ENCODE measurements around the gene LRMDA. TPM values are rescaled to one million over a fixed set of nuclear protein-coding genes. Genes with fewer than 3 reads are reported as not detected.
A peak's percentile ranks its signal among the peaks of the same experiment; 100 is the strongest.

Gene LRMDA
- polyA plus RNA-seq, 1 donor from 2014 or later: not detected

DNA sequence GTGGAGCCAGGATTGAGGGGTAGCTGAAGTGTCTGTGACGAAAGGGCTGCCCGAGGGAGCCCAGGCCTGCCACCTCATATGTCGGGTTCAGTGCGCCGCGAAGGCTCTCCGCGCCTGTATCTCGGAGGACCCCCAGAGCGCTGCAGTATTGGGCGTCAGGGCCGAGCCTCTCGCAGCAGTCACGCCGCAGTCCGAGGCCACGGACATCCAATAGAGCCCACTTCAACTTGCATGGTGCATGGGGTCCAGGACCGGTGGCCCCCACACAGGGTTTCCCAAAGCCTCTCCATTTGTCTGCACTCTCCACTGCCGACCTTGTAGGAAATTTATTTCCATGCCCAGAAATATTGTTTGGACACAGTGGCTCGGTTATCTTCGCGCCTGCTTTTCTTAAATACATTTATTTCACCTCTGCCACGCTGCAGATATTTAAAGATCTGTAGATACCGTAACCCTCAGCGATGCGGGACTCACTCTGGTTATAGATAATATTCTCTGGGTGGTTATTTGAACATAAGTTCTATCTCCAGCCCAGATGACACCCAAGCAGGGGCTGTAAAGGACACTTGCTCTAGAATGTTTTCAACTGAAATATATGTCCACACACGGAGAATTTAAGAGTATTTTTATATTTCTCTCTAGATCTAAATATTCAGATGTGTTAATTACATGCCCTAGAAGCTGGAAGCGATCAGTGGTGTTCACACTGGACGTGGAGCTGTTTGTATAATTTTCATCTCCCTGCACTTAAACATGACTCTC is 24.8 kb upstream of the LRMDA start:
- H3K27ac Mint-ChIP-seq: no peak overlapping the region
- H3K27me3 Mint-ChIP-seq: peaks cover 77% of the 10 kb centered on the region
- peaks cover 0 to 8% (median 3%) of the 10 kb centered on the region in 3 donors for H3K9me3 Mint-ChIP-seq
- peaks cover 14 to 21% (median 15%) of the 10 kb centered on the region in 3 donors for H3K4me1 Mint-ChIP-seq
- H3K4me3 Mint-ChIP-seq: peak overlapping the region in 2 of 4 donors; percentile 75 to 76
- peaks cover 2% of the 10 kb centered on the region for H3K36me3 Mint-ChIP-seq

- Mint-ChIP-seq H3K9me3 (peaks cover 0 to 8% (median 3%) of the 10 kb centered on the region in 3 donors), H3K4me3 (peak overlapping the region in 3 of 4 donors; percentile 75 to 76 (median 76)), H3K4me1 (peaks cover 14 to 18% (median 15%) of the 10 kb centered on the region in 3 donors), H3K27ac (no peak overlapping the region), H3K27me3 (peaks cover 74% of the 10 kb centered on the region), H3K36me3 (peaks cover 2% of the 10 kb centered on the region)
Observed at GRCh38 chr10:75407224-75407712, 24.2 kb upstream of the LRMDA start.

GRCh38 chr10:75407713-75408508 is 23.5 kb upstream of the LRMDA start:
- H3K27me3 Mint-ChIP-seq: peaks cover 70% of the 10 kb centered on the region
- H3K9me3 Mint-ChIP-seq: peaks cover 0 to 8% (median 3%) of the 10 kb centered on the region in 3 donors
- peaks cover 9 to 15% (median 13%) of the 10 kb centered on the region in 3 donors for H3K4me1 Mint-ChIP-seq
- H3K36me3 Mint-ChIP-seq: peaks cover 2% of the 10 kb centered on the region
- H3K4me3 Mint-ChIP-seq: peak overlapping the region; percentile 26 to 85 (median 72)
- H3K27ac Mint-ChIP-seq: peak overlapping the region in 1 of 3 donors; percentile 67

- Mint-ChIP-seq H3K27ac (peak overlapping the region in 1 of 3 donors; percentile 67), H3K27me3 (peaks cover 65% of the 10 kb centered on the region), H3K36me3 (peaks cover 2% of the 10 kb centered on the region), H3K4me1 (peaks cover 9 to 13% (median 10%) of the 10 kb centered on the region in 3 donors), H3K9me3 (peaks cover 0 to 8% (median 3%) of the 10 kb centered on the region in 3 donors), H3K4me3 (peak overlapping the region; percentile 26 to 85 (median 72))
Observed at GRCh38 chr10:75408509-75408875, 22.9 kb upstream of the LRMDA start.

GRCh38 chr10:75408911-75409885 is 22.2 kb upstream of the LRMDA start:
- Mint-ChIP-seq H3K27ac (no peak overlapping the region), H3K27me3 (peaks cover 64% of the 10 kb centered on the region), H3K4me3 (peak overlapping the region in 3 of 4 donors; percentile 63 to 87 (median 87)), H3K4me1 (peaks cover 6 to 11% (median 6%) of the 10 kb centered on the region in 3 donors), H3K9me3 (peaks cover 0 to 6% (median 3%) of the 10 kb centered on the region in 3 donors), H3K36me3 (peaks cover 2% of the 10 kb centered on the region)

DNA sequence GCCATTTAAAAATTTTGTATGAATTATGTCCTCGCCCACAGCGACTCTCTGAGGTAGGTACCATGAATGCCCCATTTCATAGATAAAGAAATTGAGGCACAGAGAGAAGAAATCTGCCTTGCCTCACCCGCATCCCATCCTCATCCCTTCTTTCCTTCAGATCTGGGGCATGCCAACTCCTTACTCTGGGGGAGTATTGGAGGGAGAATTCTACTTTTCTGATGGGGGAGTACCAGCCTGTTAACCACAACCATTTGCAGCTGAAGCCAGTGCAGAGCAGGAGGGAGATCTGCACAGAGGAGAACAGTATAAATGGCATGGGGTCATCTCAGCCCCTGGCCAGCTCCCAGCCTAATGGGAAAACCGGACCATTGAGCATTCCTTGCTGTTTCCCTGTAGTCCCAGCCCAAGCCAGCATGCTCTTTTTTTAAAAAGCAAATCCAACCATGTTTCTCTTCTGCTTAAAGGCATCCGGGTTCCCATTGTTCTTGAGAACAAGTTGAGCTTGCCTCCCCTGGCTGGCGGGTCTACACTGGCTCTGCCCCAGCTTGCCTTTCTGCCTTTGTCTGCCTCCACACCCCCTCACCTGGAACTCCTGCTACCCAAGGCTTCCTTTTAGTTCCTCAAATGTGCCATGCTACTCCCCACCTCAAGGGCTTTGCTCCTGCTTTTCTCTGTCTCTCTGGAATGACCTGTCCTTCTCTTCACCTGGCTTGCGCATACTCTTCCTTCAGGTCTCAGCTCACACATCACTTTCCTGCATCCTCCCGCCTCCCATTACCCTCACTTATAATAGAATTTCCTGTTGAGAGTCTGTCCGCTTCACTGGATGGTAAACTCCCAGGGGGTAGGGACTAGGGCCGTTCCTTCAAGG is 21.1 kb upstream of the LRMDA start:
- Mint-ChIP-seq H3K36me3 (peaks cover 2% of the 10 kb centered on the region), H3K27ac (peak overlapping the region in 1 of 3 donors; percentile 6), H3K4me1 (peaks cover 6 to 11% (median 6%) of the 10 kb centered on the region in 3 donors), H3K4me3 (peak overlapping the region; percentile 52 to 87 (median 70)), H3K27me3 (peaks cover 60% of the 10 kb centered on the region), H3K9me3 (peaks cover 0 to 6% (median 3%) of the 10 kb centered on the region in 3 donors)

DNA sequence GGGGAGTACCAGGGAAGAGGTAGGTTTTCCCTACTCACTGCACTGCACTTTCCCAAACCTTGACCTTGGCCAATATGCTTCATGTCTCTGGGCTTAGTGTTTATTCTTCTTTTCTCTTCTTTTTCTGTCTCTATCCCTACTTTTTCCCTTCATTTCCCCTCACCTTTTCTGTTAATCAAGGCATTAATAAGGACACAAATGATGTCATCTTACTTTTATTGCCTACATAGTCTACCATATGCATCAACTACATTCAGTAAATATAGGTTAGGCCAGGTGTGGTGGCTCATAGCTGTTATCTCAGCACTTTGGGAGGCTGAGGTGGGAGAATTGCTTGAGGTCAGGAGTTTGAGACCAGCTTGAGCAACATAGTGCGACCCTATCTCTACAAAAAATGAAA is 16.9 kb upstream of the LRMDA start:
- Mint-ChIP-seq H3K9me3 (peaks cover 0 to 3% (median 2%) of the 10 kb centered on the region in 3 donors), H3K27me3 (peaks cover 37% of the 10 kb centered on the region), H3K27ac (no peak overlapping the region), H3K4me3 (no peak overlapping the region), H3K4me1 (peaks cover 4 to 9% (median 6%) of the 10 kb centered on the region in 3 donors), H3K36me3 (no peaks in the 10 kb centered on the region)

- H3K27ac Mint-ChIP-seq: no peak overlapping the region
- peaks cover 15% of the 10 kb centered on the region for H3K27me3 Mint-ChIP-seq
- no peak overlapping the region for H3K4me3 Mint-ChIP-seq
- peaks cover 2% of the 10 kb centered on the region for H3K36me3 Mint-ChIP-seq
- peaks cover 0 to 4% (median 0%) of the 10 kb centered on the region in 3 donors for H3K9me3 Mint-ChIP-seq
- H3K4me1 Mint-ChIP-seq: peaks cover 0 to 1% (median 0%) of the 10 kb centered on the region in 3 donors
Observed at GRCh38 chr10:75417522-75417927, 13.9 kb upstream of the LRMDA start.

- H3K9me3 Mint-ChIP-seq: peaks cover 0 to 4% (median 0%) of the 10 kb centered on the region in 3 donors
- no peak overlapping the region for H3K27ac Mint-ChIP-seq
- peaks cover 0 to 1% (median 0%) of the 10 kb centered on the region in 3 donors for H3K4me1 Mint-ChIP-seq
- peaks cover 3% of the 10 kb centered on the region for H3K36me3 Mint-ChIP-seq
- H3K4me3 Mint-ChIP-seq: no peak overlapping the region
- peaks cover 12% of the 10 kb centered on the region for H3K27me3 Mint-ChIP-seq
Observed at GRCh38 chr10:75418293-75418692, 13.1 kb upstream of the LRMDA start.

GRCh38 chr10:75418712-75419111 is 12.7 kb upstream of the LRMDA start:
- peaks cover 3% of the 10 kb centered on the region for H3K36me3 Mint-ChIP-seq
- H3K4me3 Mint-ChIP-seq: no peak overlapping the region
- no peak overlapping the region for H3K27ac Mint-ChIP-seq
- peaks cover 0 to 1% (median 0%) of the 10 kb centered on the region in 3 donors for H3K4me1 Mint-ChIP-seq
- peaks cover 11% of the 10 kb centered on the region for H3K27me3 Mint-ChIP-seq
- peaks cover 0 to 4% (median 0%) of the 10 kb centered on the region in 3 donors for H3K9me3 Mint-ChIP-seq

DNA sequence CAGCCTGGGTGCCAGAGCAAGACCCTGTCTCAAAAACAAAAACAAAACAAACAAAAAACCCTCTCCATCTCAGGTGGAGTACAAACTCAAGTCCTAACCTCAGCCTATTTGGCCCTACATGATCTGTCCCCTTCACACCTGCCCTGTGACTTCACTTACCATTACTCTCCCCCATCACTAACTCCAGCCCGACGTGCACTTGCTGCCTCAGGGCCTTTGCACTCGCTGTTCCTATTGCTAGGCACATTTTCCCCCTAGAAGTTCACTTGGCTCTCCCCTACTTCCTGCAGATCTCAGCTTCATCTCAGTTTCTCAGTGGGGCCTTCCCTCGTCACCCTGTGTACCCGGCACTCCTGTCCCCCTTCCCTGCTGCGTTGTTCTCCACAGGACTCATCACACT is 8.5 kb upstream of the LRMDA start:
- Mint-ChIP-seq H3K9me3 (peaks cover 0 to 4% (median 0%) of the 10 kb centered on the region in 3 donors), H3K27me3 (peaks cover 3% of the 10 kb centered on the region), H3K36me3 (peaks cover 3% of the 10 kb centered on the region), H3K27ac (no peak overlapping the region), H3K4me3 (no peak overlapping the region), H3K4me1 (no peaks in the 10 kb centered on the region)

GRCh38 chr10:75424571-75424970 is 6.9 kb upstream of the LRMDA start:
- H3K4me1 Mint-ChIP-seq: peaks cover 0 to under 1% (median 0%) of the 10 kb centered on the region in 3 donors
- peaks cover 3% of the 10 kb centered on the region for H3K36me3 Mint-ChIP-seq
- no peak overlapping the region for H3K27ac Mint-ChIP-seq
- peaks cover 0 to 4% (median 0%) of the 10 kb centered on the region in 3 donors for H3K9me3 Mint-ChIP-seq
- no peak overlapping the region for H3K4me3 Mint-ChIP-seq
- peaks cover 7% of the 10 kb centered on the region for H3K27me3 Mint-ChIP-seq

All from IgD-negative memory B cell (primary cell).